Heart left ventricle (tissue), 16 donors: ENCODE data around the gene LRRC74B. TPM values are rescaled to one million over a fixed set of nuclear protein-coding genes. Genes with fewer than 3 reads are reported as not detected.
"Not testable (repeated sequence)": the region's sequence is repeated elsewhere in the genome, so short reads cannot be mapped to it uniquely, and the experiment has no call there.

Experiments
- ATAC-seq, 4 donors: fragments of 200-7000 bp; cut with Tn5 transposase; one replicate each; pipeline ENCODE4 v1.9.1; 2020 to 2022; ENCODE audit warnings: moderate library complexity in 4 of 4, mild to moderate bottlenecking in 3 of 4, moderate number of reproducible peaks in 1 of 4
- DNase-seq, 5 donors: peaks; one replicate each; pipeline ENCODE4 v3.0.0-alpha.2; 2020
- H3K27ac ChIP-seq, 12 donors: fragments of 200-600 bp; sonication (generic) in 4 of 12; one replicate each; pipeline versions ENCODE4 v1.5.0 to v1.8.0; 2016 to 2022; ENCODE audit warnings: mild to moderate bottlenecking in 2 of 12
- H3K27me3 ChIP-seq, 9 donors: fragments of 200-600 bp; sonication (generic) in 2 of 9; one replicate each; pipeline versions ENCODE4 v1.5.1 to v1.8.0; 2016 to 2022; ENCODE audit warnings: mild to moderate bottlenecking in 3 of 9
- H3K36me3 ChIP-seq, 9 donors: fragments of 200-600 bp; sonication (generic) in 2 of 9; one replicate each; pipeline versions ENCODE4 v1.5.0 to v1.8.0; 2018 to 2022; ENCODE audit warnings: mild to moderate bottlenecking in 2 of 9
- H3K4me1 ChIP-seq, 12 donors: fragments of 200-600 bp; sonication (generic) in 4 of 12; one replicate each; pipeline versions ENCODE4 v1.5.0 to v1.8.0; 2016 to 2022; ENCODE audit warnings: mild to moderate bottlenecking in 3 of 12
- H3K4me3 ChIP-seq, 12 donors: fragments of 200-600 bp; sonication (generic) in 4 of 12; one replicate each; pipeline versions ENCODE4 v1.5.0 to v1.8.0; 2017 to 2022; ENCODE audit warnings: mild to moderate bottlenecking in 9 of 12, moderate library complexity in 4 of 12
- H3K9me3 ChIP-seq, 12 donors: fragments of 200-600 bp; sonication (generic) in 4 of 12; one replicate each; pipeline versions ENCODE4 v1.5.0 to v1.8.0; 2016 to 2022; ENCODE audit warnings: mild to moderate bottlenecking in 1 of 12
- CTCF ChIP-seq, 12 donors: fragments of 200-600 bp; sonication (generic) in 4 of 12; IDR thresholded peaks; one replicate each; pipeline versions ENCODE4 v1.5.0 to v1.8.0; 2018 to 2022; ENCODE audit warnings: antibody characterized with exemption in 12 of 12, mild to moderate bottlenecking in 5 of 12
- POLR2A ChIP-seq, 2 donors: fragments of 450-650 bp; IDR thresholded peaks; one replicate each; pipeline ENCODE4 v1.6.1; 2017; ENCODE audit warnings: antibody characterized with exemption in 2 of 2, mild to moderate bottlenecking in 2 of 2, moderate library complexity in 2 of 2
- WGBS, 4 donors: extraction: QIAGEN DNeasy Blood & Tissue Kit in 2 of 4; methylation state at CpG; one replicate each; pipeline versions ENCODE4 v1.1.5 to v1.1.7; 2013 to 2018; 5-methylcytosine and 5-hydroxymethylcytosine counted together
- intact Hi-C, 10 donors: fragments of 100-400 bp; cut with DNase I; formaldehyde crosslinking; loops; one replicate each; pipeline versions ENCODE4 v1.11.1 to v1.14.2; 2022
- polyA plus RNA-seq, 2 donors: library from polyadenylated mRNA; stranded (reverse); fragments of 200-250 nt; gene quantifications; one replicate each; pipeline ENCODE4 v1.2.3, GENCODE V29; 2013
- total RNA-seq, 9 donors: library from RNA; depleted of rRNA in 2 of 9; stranded (reverse); fragments of >200 nt in 2 of 9; fragmentation: NEBNext Ultra II Directional in 3 of 9; extraction: Animal tissue kit (Norgen Biotek cat#: 25700) in 3 of 9; gene quantifications; one replicate each; pipeline versions ENCODE4 v1.1.0 to v1.2.4, GENCODE V29; 2016 to 2023
- donor health status: ischemic (EF 13 %, LVEDD 7.1; RV severe dilation, severe dysfunction).
- donor health status: healthy with polysubstance abuse.
- donor health status: DM: no; HTN: yes; CAD: no.
- donor health status: DM: no; HTN: no; CAD: no.
- donor health status: ischemic (EF 25% LVEDD 6.9; RV normal size, moderate dysfunction).
- donor health status: ischemic (EF 25% LVEDD 5.7; RV mildly dilated, moderate dysfunction).
- donor health status: healthy.
- donor health status: DM: yes; HTN: yes; CAD: no.
- donor health status: ischemic (EF 35%, LVEDD 5.7; RV mildly dilated, moderate dysfunction).
- donor health status: nonischemic (EF 11% LVEDD 7.7; RV severe dilation, severe dysfunction).
- donor health status: DM: yes; HTN: yes; CAD: no.
- donor health status: PGD.
- donor health status: ischemic (EF 29% LVEDD 5.4; RV normal size, mild dysfunction).
- donor health status: nonischemic (EF 23%, LVEDD 6.1; RV moderate dilation, normal function).

LRRC74B gene
- total and polyA plus RNA-seq, 11 donors: not detected

GRCh38 chr22:21054046-21054713 is 8.4 kb downstream of the LRRC74B start:
- intact Hi-C loops: loop anchor here in 1 of 10 donors (5.0 kb wide), 1 partner anchor 87 kb away; the partner anchor contains the start of gene AIFM3
- no peak for TF ChIP-seq CTCF (IDR thresholded peaks at IDR 0.05)
- no peak for TF ChIP-seq POLR2A (IDR thresholded peaks at IDR 0.05)

GRCh38 chr22:21054714-21055563 is 9.2 kb downstream of the LRRC74B start:
- peaks cover 0 to 6% (median 0%) of the 10 kb centered on the region in 12 donors for H3K4me1 ChIP-seq
- H3K27ac ChIP-seq: no peak overlapping the region
- DNase-seq (peak in 1 of 5 donors; percentile 20), ATAC-seq (no peak)
- intact Hi-C loops: loop anchor here in 1 of 10 donors (5.0 kb wide), 1 partner anchor 88 kb away; the partner anchor contains the start of gene AIFM3
- H3K4me3 ChIP-seq: no peak overlapping the region
- peaks cover 0 to 5% (median 0%) of the 10 kb centered on the region in 9 donors for H3K27me3 ChIP-seq
- WGBS, 4 donors: 88% methylated on average over 6 to 11 of the region's 11 CpGs
- no peaks in the 10 kb centered on the region for H3K36me3 ChIP-seq
- TF ChIP-seq CTCF (IDR thresholded peaks at IDR 0.05): no peak
- TF ChIP-seq POLR2A (IDR thresholded peaks at IDR 0.05): no peak
- H3K9me3 ChIP-seq: no peaks in the 10 kb centered on the region

More at GRCh38 chr22:21054046-21054713, 8.4 kb downstream of the LRRC74B start:
- ATAC-seq (no peak), DNase-seq (peak in 1 of 5 donors; percentile 6)
- Histone ChIP-seq H3K36me3 (no peaks in the 10 kb centered on the region), H3K4me1 (peaks cover 0 to 6% (median 0%) of the 10 kb centered on the region in 12 donors), H3K27ac (no peak overlapping the region), H3K4me3 (no peak overlapping the region), H3K9me3 (no peaks in the 10 kb centered on the region), H3K27me3 (peaks cover 0 to 5% (median 0%) of the 10 kb centered on the region in 9 donors)
- WGBS, 4 donors: 88 to 90% (median 90%) methylated on average over 14 to 15 of the region's 15 CpGs

- peak in 1 of 5 donors; percentile 11 for DNase-seq
- no peak overlapping the region for H3K27ac ChIP-seq
- no peaks in the 10 kb centered on the region for H3K9me3 ChIP-seq
- TF ChIP-seq CTCF (IDR thresholded peaks at IDR 0.05) (no peak), POLR2A (IDR thresholded peaks at IDR 0.05) (no peak)
- H3K36me3 ChIP-seq: no peaks in the 10 kb centered on the region
- H3K4me1 ChIP-seq: peaks cover 0 to 6% (median 0%) of the 10 kb centered on the region in 12 donors
- H3K27me3 ChIP-seq: peaks cover 0 to 5% (median 0%) of the 10 kb centered on the region in 9 donors
- intact Hi-C loops: no loop called here
- H3K4me3 ChIP-seq: no peak overlapping the region
- ATAC-seq: no peak
- 31 to 71% (median 51%) methylated on average over 3 to 4 of the region's 4 CpGs for WGBS, 4 donors
These were observed 9.8 kb downstream of the LRRC74B start for GRCh38 chr22:21055564-21055834.

- H3K4me3 ChIP-seq: no peak overlapping the region
- 57 to 63% (median 59%) methylated on average over 7 of the region's 7 CpGs for WGBS, 4 donors
- peaks cover 0 to 6% (median 0%) of the 10 kb centered on the region in 12 donors for H3K4me1 ChIP-seq
- TF ChIP-seq CTCF (IDR thresholded peaks at IDR 0.05) (no peak), POLR2A (IDR thresholded peaks at IDR 0.05) (no peak)
- no peak for ATAC-seq
- H3K36me3 ChIP-seq: no peaks in the 10 kb centered on the region
- no peaks in the 10 kb centered on the region for H3K9me3 ChIP-seq
- H3K27me3 ChIP-seq: peaks cover 0 to 5% (median 0%) of the 10 kb centered on the region in 9 donors
- no peak overlapping the region for H3K27ac ChIP-seq
- intact Hi-C loops: no loop called here
- DNase-seq: peak in 1 of 5 donors; percentile 11
These were observed 10.2 kb downstream of the LRRC74B start for GRCh38 chr22:21055880-21056319.

GRCh38 chr22:21060363-21060762 is 14.6 kb downstream of the LRRC74B start:
- peak in 3 of 4 donors; percentile 30 to 67 (median 51) for ATAC-seq
- intact Hi-C loops, H3K4me3 ChIP-seq, H3K4me1 ChIP-seq, H3K36me3 ChIP-seq, H3K27me3 ChIP-seq, H3K9me3 ChIP-seq, H3K27ac ChIP-seq: not testable (repeated sequence)
- DNase-seq: peak in 1 of 5 donors; percentile 22
- 53 to 73% (median 58%) methylated on average over 5 to 8 of the region's 8 CpGs for WGBS, 4 donors

- DNase-seq, H3K27me3 ChIP-seq, ATAC-seq, H3K4me1 ChIP-seq, H3K4me3 ChIP-seq, H3K27ac ChIP-seq, H3K36me3 ChIP-seq, H3K9me3 ChIP-seq, intact Hi-C loops: not testable (repeated sequence)
- 86 to 94% (median 90%) methylated on average over 16 to 18 of the region's 18 CpGs for whole genome bisulfite sequencing, 4 donors
These were observed 16.0 kb downstream of the LRRC74B start for GRCh38 chr22:21061660-21062321.
